Rectal smooth muscle tissue (tissue), 1 donor: ENCODE results near the gene AXIN2.
"Not testable (repeated sequence)": the region's sequence is repeated elsewhere in the genome, so short reads cannot be mapped to it uniquely, and the experiment has no call there.

ENCODE experiments used
- H3K27ac ChIP-seq: one replicate; pipeline ENCODE4 v1.7.0; 2013; ENCODE audit warnings: low read depth, low read length, inconsistent platforms
- H3K27me3 ChIP-seq: one replicate; pipeline ENCODE4 v1.7.0; 2013; ENCODE audit warnings: low read length; ENCODE audit not compliant: control insufficient read depth, insufficient read depth
- H3K36me3 ChIP-seq: one replicate; pipeline ENCODE4 v1.7.0; 2013; ENCODE audit warnings: low read length; ENCODE audit not compliant: control insufficient read depth, insufficient read depth
- H3K4me1 ChIP-seq: one replicate; pipeline ENCODE4 v1.7.0; 2013; ENCODE audit warnings: low read length; ENCODE audit not compliant: control insufficient read depth, insufficient read depth
- H3K4me3 ChIP-seq: one replicate; pipeline ENCODE4 v1.7.0; 2013; ENCODE audit warnings: low read length
- H3K9ac ChIP-seq: one replicate; pipeline ENCODE4 v1.7.0; 2013; ENCODE audit warnings: low read length

AXIN2 gene

GRCh38 chr17:65527857-65528591 lies 33.4 kb downstream of the AXIN2 start:
- H3K36me3 ChIP-seq, result peaks cover 2% of the 10 kb centered on the region
- no peak overlapping the region for H3K4me3 ChIP-seq
- H3K9ac ChIP-seq, result no peak overlapping the region
- H3K27ac ChIP-seq, result no peak overlapping the region
- H3K27me3 ChIP-seq, result no peaks in the 10 kb centered on the region
- peaks cover 14% of the 10 kb centered on the region for H3K4me1 ChIP-seq

GRCh38 chr17:65527381-65527780 lies 34.1 kb downstream of the AXIN2 start:
- Histone ChIP-seq H3K27ac (no peak overlapping the region), H3K4me3 (no peak overlapping the region), H3K36me3 (no peaks in the 10 kb centered on the region), H3K9ac (no peak overlapping the region), H3K27me3 (no peaks in the 10 kb centered on the region), H3K4me1 (peaks cover 13% of the 10 kb centered on the region)

- H3K4me1 ChIP-seq, H3K27me3 ChIP-seq, H3K4me3 ChIP-seq, H3K27ac ChIP-seq, H3K9ac ChIP-seq, H3K36me3 ChIP-seq: not testable (repeated sequence)
Measured at GRCh38 chr17:65526854-65527253, 34.6 kb downstream of the AXIN2 start.

GRCh38 chr17:65523853-65524664 lies 37.4 kb downstream of the AXIN2 start:
- Histone ChIP-seq H3K36me3 (no peaks in the 10 kb centered on the region), H3K27me3 (no peaks in the 10 kb centered on the region), H3K4me1 (no peaks in the 10 kb centered on the region), H3K27ac (no peak overlapping the region), H3K9ac (no peak overlapping the region), H3K4me3 (no peak overlapping the region)

- Histone ChIP-seq H3K27ac (no peak overlapping the region), H3K9ac (no peak overlapping the region), H3K27me3 (no peaks in the 10 kb centered on the region), H3K4me3 (no peak overlapping the region), H3K36me3 (no peaks in the 10 kb centered on the region), H3K4me1 (no peaks in the 10 kb centered on the region)
Measured at GRCh38 chr17:65523411-65523810, 38.0 kb downstream of the AXIN2 start.

- H3K9ac ChIP-seq, result no peak overlapping the region
- H3K27ac ChIP-seq, result no peak overlapping the region
- no peaks in the 10 kb centered on the region for H3K4me1 ChIP-seq
Measured at GRCh38 chr17:65522751-65523404, 38.6 kb downstream of the AXIN2 start.

GRCh38 chr17:65519462-65519861 lies 42.0 kb downstream of the AXIN2 start:
- Histone ChIP-seq H3K36me3 (no peaks in the 10 kb centered on the region), H3K4me3 (no peak overlapping the region), H3K9ac (no peak overlapping the region), H3K27me3 (no peaks in the 10 kb centered on the region), H3K27ac (no peak overlapping the region), H3K4me1 (peaks cover 7% of the 10 kb centered on the region)

More at GRCh38 chr17:65522751-65523404, 38.6 kb downstream of the AXIN2 start:
- Histone ChIP-seq H3K27me3 (no peaks in the 10 kb centered on the region), H3K4me3 (no peak overlapping the region), H3K36me3 (no peaks in the 10 kb centered on the region)

- H3K9ac ChIP-seq, result no peak overlapping the region
- H3K27ac ChIP-seq, result no peak overlapping the region
- H3K27me3 ChIP-seq, result no peaks in the 10 kb centered on the region
- no peaks in the 10 kb centered on the region for H3K36me3 ChIP-seq
- no peak overlapping the region for H3K4me3 ChIP-seq
- H3K4me1 ChIP-seq, result peaks cover 7% of the 10 kb centered on the region
Measured at GRCh38 chr17:65518256-65518655, 43.2 kb downstream of the AXIN2 start.

- Histone ChIP-seq H3K4me1 (peaks cover 7% of the 10 kb centered on the region), H3K4me3 (no peak overlapping the region), H3K27ac (no peak overlapping the region), H3K9ac (no peak overlapping the region), H3K27me3 (no peaks in the 10 kb centered on the region), H3K36me3 (no peaks in the 10 kb centered on the region)
Measured at GRCh38 chr17:65515959-65516948, 45.2 kb downstream of the AXIN2 start.

GRCh38 chr17:65515512-65515911 lies 45.9 kb downstream of the AXIN2 start:
- Histone ChIP-seq H3K9ac (no peak overlapping the region), H3K4me1 (peaks cover 7% of the 10 kb centered on the region), H3K27ac (no peak overlapping the region), H3K27me3 (no peaks in the 10 kb centered on the region), H3K4me3 (no peak overlapping the region), H3K36me3 (no peaks in the 10 kb centered on the region)

- Histone ChIP-seq H3K9ac (no peak overlapping the region), H3K4me3 (no peak overlapping the region), H3K27ac (no peak overlapping the region), H3K4me1 (peaks cover 7% of the 10 kb centered on the region), H3K36me3 (no peaks in the 10 kb centered on the region), H3K27me3 (no peaks in the 10 kb centered on the region)
Measured at GRCh38 chr17:65514541-65514940, 46.9 kb downstream of the AXIN2 start.
